MCF 10A (cell line): ENCODE measurements around the gene GPR68. TPM values are rescaled to one million over a fixed set of nuclear protein-coding genes. Genes with fewer than 3 reads are reported as not detected.

Experiments used
- BruUV-seq: library from RNA; stranded (reverse); fragments of 400-500 nt; replicated peaks from 2 replicates; lab custom pipeline; 2021; lab: Mats Ljungman, UMichigan
- CTCF ChIA-PET: fragments of 300-600 bp; sonication (Branson Sonifier 250); formaldehyde crosslinking; extraction: SDS; loops from one replicate; lab custom pipeline; 2021; ENCODE audit warnings: antibody characterized with exemption, inconsistent platforms; lab: Yijun Ruan, JAX
- POLR2A ChIA-PET: fragments of 300-600, 350-650 bp; sonication (Branson Sonifier 250); formaldehyde crosslinking; extraction: SDS; loops from one replicate; lab custom pipeline; 2020; ENCODE audit warnings: antibody characterized with exemption, inconsistent platforms; lab: Yijun Ruan, JAX
- DNase-seq: peaks from one replicate; pipeline ENCODE4 v3.0.0-alpha.2; 2018; ENCODE audit not compliant: unreplicated experiment
- H3K27ac Mint-ChIP-seq: one replicate; pipeline ENCODE4 v1.8.0; 2022; ENCODE audit warnings: mild to moderate bottlenecking, low read depth, mixed read lengths; ENCODE audit not compliant: unreplicated experiment
- H3K27me3 Mint-ChIP-seq: one replicate; pipeline ENCODE4 v1.8.0; 2022; ENCODE audit warnings: mixed read lengths; ENCODE audit not compliant: insufficient read depth, unreplicated experiment
- H3K36me3 Mint-ChIP-seq: one replicate; pipeline ENCODE4 v1.8.0; 2022; ENCODE audit warnings: mild to moderate bottlenecking, moderate library complexity, mixed read lengths; ENCODE audit not compliant: insufficient read depth, unreplicated experiment
- H3K4me1 Mint-ChIP-seq: one replicate; pipeline ENCODE4 v1.8.0; 2022; ENCODE audit warnings: mixed read lengths; ENCODE audit not compliant: insufficient read depth, unreplicated experiment
- H3K4me3 Mint-ChIP-seq: one replicate; pipeline ENCODE4 v1.8.0; 2022; ENCODE audit warnings: mild to moderate bottlenecking, moderate library complexity, mixed read lengths; ENCODE audit not compliant: unreplicated experiment
- H3K9me3 Mint-ChIP-seq: one replicate; pipeline ENCODE4 v1.8.0; 2022; ENCODE audit warnings: mixed read lengths; ENCODE audit not compliant: unreplicated experiment
- CTCF ChIP-seq: fragments of 200-600 bp; IDR thresholded peaks from one replicate; pipeline ENCODE4 v1.8.0; 2022; ENCODE audit warnings: antibody characterized with exemption, mild to moderate bottlenecking; ENCODE audit not compliant: unreplicated experiment
- intact Hi-C: fragments of 100-400 bp; cut with micrococcal nuclease; formaldehyde crosslinking; loops from 2 replicates; pipeline ENCODE4 v1.14.1; 2022
- total RNA-seq: library from RNA; stranded (reverse); gene quantifications from 2 replicates; pipeline ENCODE4 v1.2.3, GENCODE V29; 2022

The GPR68 gene
- total RNA-seq, 1 experiment from 2014 or later = 0.14 TPM

GRCh38 chr14:91237219-91237618 is 7.3 kb downstream of the GPR68 start:
- H3K4me1 Mint-ChIP-seq = no peaks in the 10 kb centered on the region
- no peaks in the 10 kb centered on the region for H3K27me3 Mint-ChIP-seq
- H3K36me3 Mint-ChIP-seq = no peaks in the 10 kb centered on the region
- no peak for TF ChIP-seq CTCF
- CTCF ChIA-PET = no interaction called here
- intact Hi-C loops = no loop called here
- no peak for DNase-seq
- H3K9me3 Mint-ChIP-seq = peaks cover 8% of the 10 kb centered on the region
- BruUV-seq = no TSS peak
- POLR2A ChIA-PET = no interaction called here
- no peak overlapping the region for H3K27ac Mint-ChIP-seq
- H3K4me3 Mint-ChIP-seq = no peak overlapping the region

DNA sequence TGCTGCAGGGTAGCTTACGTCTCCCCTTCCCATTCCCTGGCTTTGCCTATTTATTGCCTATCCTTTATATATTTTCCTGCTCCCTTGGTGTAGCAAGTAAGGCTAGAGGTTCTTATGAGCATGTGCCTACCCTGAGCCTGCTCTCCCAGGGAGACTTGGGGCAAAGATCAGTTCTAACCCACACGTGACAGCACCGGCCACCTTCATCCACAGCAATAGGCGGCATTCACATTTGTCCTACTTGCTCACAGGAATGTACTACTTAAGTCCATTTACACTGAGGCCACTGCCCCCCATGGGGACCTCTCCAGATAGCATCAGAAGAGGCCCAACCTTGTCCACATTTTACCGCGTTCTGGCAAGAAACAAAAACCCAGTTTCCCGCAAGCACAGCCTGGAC is 8.7 kb downstream of the GPR68 start:
- H3K4me1 Mint-ChIP-seq = no peaks in the 10 kb centered on the region
- H3K27ac Mint-ChIP-seq = no peak overlapping the region
- no TSS peak for BruUV-seq
- no peak for DNase-seq
- H3K27me3 Mint-ChIP-seq = no peaks in the 10 kb centered on the region
- ChIA-PET CTCF (no interaction called here), POLR2A (no interaction called here)
- H3K9me3 Mint-ChIP-seq = no peaks in the 10 kb centered on the region
- intact Hi-C loops = no loop called here
- no peaks in the 10 kb centered on the region for H3K36me3 Mint-ChIP-seq
- no peak for TF ChIP-seq CTCF
- no peak overlapping the region for H3K4me3 Mint-ChIP-seq

- TF ChIP-seq CTCF = no peak
- intact Hi-C loops = no loop called here
- no peaks in the 10 kb centered on the region for H3K9me3 Mint-ChIP-seq
- CTCF ChIA-PET = interaction anchor here (0.5 to 0.6 kb wide), 2 partner anchors 46 to 98 kb away, joined by 3 to 4 read pairs; no protein-coding TSS in a partner anchor
- H3K4me3 Mint-ChIP-seq = no peak overlapping the region
- no TSS peak for BruUV-seq
- H3K36me3 Mint-ChIP-seq = no peaks in the 10 kb centered on the region
- no peaks in the 10 kb centered on the region for H3K4me1 Mint-ChIP-seq
- POLR2A ChIA-PET = no interaction called here
- H3K27me3 Mint-ChIP-seq = no peaks in the 10 kb centered on the region
- no peak for DNase-seq
- no peak overlapping the region for H3K27ac Mint-ChIP-seq
Measured at GRCh38 chr14:91234791-91235114, 9.8 kb downstream of the GPR68 start.

DNA sequence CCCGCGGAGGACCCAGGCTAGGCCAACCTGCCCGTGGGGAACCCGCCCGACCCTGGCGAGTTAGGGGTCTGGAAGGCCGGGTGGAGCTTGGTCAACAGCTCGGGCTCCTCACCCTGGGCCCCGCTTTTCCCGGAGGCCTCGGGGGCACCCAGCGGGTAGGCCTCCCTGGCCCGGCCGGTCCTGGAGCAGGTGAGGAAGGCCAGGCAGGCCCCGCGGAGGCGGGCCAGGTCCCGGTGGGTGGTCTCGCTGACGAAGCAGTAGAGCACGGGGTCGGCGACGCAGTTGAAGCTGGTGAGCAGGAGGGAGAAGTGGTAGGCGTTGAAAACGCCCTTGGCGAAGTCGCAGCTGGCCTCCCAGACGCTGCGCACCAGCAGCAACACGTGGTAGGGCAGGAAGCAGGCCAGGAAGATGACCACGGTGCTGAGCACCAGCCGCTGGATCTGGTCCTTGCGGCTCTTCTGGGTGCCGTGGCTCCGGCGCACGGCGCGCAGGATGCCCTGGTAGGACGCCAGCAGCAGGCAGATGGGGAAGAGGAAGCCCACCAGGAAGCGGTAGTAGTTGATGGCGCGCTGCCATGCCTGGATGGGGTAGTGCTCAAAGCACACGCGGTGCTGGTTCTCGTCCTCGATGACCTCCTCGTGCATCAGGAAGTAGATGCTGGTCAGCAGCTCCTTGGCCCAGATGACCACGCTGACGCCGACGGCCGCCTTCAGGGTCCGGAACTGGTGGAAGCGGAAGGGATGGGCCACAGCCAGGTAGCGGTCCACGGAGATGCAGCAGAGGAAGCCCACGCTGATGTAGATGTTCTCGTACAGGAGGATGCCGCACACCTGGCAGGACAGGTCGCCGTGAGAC is 10.3 kb downstream of the GPR68 start:
- Mint-ChIP-seq H3K36me3 (no peaks in the 10 kb centered on the region), H3K9me3 (no peaks in the 10 kb centered on the region), H3K27me3 (no peaks in the 10 kb centered on the region), H3K27ac (no peak overlapping the region), H3K4me3 (no peak overlapping the region), H3K4me1 (no peaks in the 10 kb centered on the region)
- no peak for TF ChIP-seq CTCF
- ChIA-PET POLR2A (no interaction called here), CTCF (interaction anchor here (0.6 kb wide), 1 partner anchor 47 kb away, joined by 4 read pairs; no protein-coding TSS in a partner anchor)
- DNase-seq = no peak
- intact Hi-C loops = no loop called here
- no TSS peak for BruUV-seq
